HG02588 (cell line): Measurements from ENCODE around the gene DCBLD2.

Source experiments
- ATAC-seq: cut with Tn5 transposase; IDR thresholded peaks from one replicate; pipeline ENCODE4 v1.9.1; 2021; ENCODE audit warnings: mild to moderate bottlenecking, moderate library complexity; ENCODE audit not compliant: unreplicated experiment

Gene DCBLD2

GRCh38 chr3:98901392-98902350 lies at the start of gene DCBLD2:
TSS of gene DCBLD2 (minus strand) at chr3:98901695. CDS start at chr3:98901326, 369 bp downstream.
- ATAC-seq: peak; percentile 99

- no peak for ATAC-seq
These were observed 44.2 kb upstream of the DCBLD2 start for GRCh38 chr3:98945666-98946065.

GRCh38 chr3:98945101-98945524 lies 43.6 kb upstream of the DCBLD2 start:
- no peak for ATAC-seq

- no peak for ATAC-seq
These were observed 28.9 kb upstream of the DCBLD2 start for GRCh38 chr3:98930413-98930812.

GRCh38 chr3:98921957-98922356 lies 20.5 kb upstream of the DCBLD2 start:
- no peak for ATAC-seq

- no peak for ATAC-seq
These were observed 18.7 kb upstream of the DCBLD2 start for GRCh38 chr3:98920166-98920565.

GRCh38 chr3:98918586-98918985 lies 17.1 kb upstream of the DCBLD2 start:
- no peak for ATAC-seq

GRCh38 chr3:98917608-98918007 lies 16.1 kb upstream of the DCBLD2 start:
- no peak for ATAC-seq

GRCh38 chr3:98914210-98915080 lies 12.9 kb upstream of the DCBLD2 start:
- ATAC-seq: no peak

GRCh38 chr3:98912448-98912847 lies 11.0 kb upstream of the DCBLD2 start:
- ATAC-seq: no peak

- no peak for ATAC-seq
These were observed 4.7 kb upstream of the DCBLD2 start for GRCh38 chr3:98906230-98906629.

- no peak for ATAC-seq
These were observed 2.4 kb upstream of the DCBLD2 start for GRCh38 chr3:98903705-98904481.

GRCh38 chr3:98903099-98903498 lies 1.6 kb upstream of the DCBLD2 start:
- no peak for ATAC-seq

GRCh38 chr3:98902351-98902740 lies 851 bp upstream of the DCBLD2 start:
- no peak for ATAC-seq

GRCh38 chr3:98901119-98901391 lies 440 bp downstream of the DCBLD2 start:
- peak; percentile 23 for ATAC-seq

- no peak for ATAC-seq
These were observed 1.0 kb downstream of the DCBLD2 start for GRCh38 chr3:98900265-98901118.

- ATAC-seq: no peak
These were observed 3.8 kb downstream of the DCBLD2 start for GRCh38 chr3:98897701-98898100.

- ATAC-seq: no peak
These were observed 6.5 kb downstream of the DCBLD2 start for GRCh38 chr3:98894791-98895576.

GRCh38 chr3:98893740-98894139 lies 7.8 kb downstream of the DCBLD2 start:
- no peak for ATAC-seq
